GM21390 (cell line): ENCODE measurements around the gene CDV3.

Experiments used
- ATAC-seq: cut with Tn5 transposase; IDR thresholded peaks from one replicate; pipeline ENCODE4 v1.9.1; 2021; ENCODE audit not compliant: unreplicated experiment

The CDV3 gene

DNA sequence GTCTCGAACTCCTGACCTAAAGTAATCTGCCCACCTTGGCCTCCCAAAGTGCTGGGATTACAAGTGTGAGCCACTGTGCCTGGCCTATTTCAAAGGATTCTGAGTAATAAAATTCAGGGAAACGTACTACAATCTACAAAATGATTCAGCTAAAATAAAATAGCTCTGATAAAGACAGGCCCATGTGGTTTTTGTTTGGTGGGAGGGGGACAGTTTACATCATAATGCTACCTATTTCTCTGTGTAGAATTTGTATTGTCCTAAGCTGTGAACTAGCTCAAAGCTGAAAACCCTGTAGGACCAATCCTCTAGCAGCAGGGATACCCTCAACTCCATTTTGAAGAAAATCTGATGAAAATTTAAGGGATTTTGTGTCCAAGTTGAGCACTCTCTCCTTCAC lies 25.8 kb downstream of the CDV3 start:
- ATAC-seq: no peak

DNA sequence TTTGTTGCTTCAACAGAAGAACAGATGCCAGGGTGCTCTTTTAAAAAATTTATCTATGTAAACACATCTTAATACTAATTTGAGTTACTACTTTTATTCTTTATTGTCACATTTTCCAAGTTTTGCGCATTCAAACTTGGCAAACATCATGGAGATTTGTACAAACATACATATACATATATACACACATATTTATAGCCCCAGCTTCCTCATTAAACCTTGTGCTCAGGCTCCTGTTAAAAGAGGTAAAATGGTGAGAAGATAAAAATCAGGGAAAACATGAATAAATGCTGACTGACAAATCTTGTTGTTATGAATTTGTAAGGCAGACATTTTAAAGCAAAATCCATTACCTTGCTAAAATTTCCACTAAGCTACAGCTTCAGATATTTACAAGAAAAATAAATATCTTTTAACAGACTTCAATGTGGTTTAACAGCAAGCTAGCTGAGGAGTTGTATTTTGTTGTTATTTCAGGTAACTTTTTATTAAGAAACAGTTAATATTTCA lies 27.1 kb downstream of the CDV3 start:
- no peak for ATAC-seq

DNA sequence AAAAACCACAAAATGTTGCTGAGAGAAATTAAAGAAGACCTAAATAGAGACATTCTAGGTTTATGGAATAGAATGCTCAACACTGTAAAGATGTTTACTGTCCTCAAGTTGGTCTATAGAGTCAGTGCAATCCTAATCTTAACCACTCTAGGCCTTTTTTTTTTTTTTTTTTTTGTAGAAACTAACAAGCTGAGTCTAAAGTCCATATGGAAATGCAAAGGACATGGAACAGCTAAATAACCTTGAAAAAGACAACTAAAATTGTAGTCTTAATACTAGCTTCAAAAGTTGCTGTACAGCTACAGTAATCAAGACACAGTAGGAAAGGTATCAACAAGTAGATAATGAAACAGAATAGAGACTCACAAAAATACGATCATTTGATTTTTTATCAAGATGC lies 32.9 kb downstream of the CDV3 start:
- no peak for ATAC-seq

DNA sequence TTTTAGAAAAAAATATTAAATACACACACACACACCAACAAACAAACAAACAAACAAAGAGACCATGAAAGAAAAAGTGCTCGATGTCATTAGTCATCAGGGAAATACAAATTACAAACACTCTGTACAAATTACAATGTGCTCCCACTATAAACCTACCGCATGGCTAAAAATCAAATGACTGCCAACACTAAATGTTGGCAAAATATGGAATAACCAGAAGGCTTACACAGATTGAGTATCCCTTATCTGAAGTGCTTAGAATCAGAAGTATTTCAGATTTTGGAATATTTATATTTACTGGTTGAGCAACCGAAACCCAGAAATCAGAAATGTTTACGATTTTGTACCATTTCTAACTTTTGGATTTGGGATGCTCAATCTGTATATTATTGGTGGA lies 33.4 kb downstream of the CDV3 start:
- ATAC-seq: no peak

DNA sequence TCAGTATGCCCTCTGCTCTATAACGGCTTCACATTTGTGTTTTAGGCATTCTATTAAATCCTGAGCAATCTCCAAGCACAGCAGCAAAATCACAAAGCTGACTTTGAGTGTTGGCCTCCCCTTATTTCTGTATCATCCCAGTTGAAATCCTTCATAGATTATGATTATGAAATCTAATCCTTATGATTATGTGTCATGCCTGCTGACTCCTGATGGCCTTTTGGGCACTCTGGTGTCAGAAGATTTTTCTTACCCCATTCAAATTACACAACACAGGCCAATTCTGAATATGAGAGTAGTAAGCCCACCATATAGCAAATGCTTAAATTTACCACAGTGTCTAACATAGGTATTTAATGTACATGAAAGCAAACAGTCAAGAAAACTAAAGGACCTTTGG lies 34.3 kb downstream of the CDV3 start:
- no peak for ATAC-seq

DNA sequence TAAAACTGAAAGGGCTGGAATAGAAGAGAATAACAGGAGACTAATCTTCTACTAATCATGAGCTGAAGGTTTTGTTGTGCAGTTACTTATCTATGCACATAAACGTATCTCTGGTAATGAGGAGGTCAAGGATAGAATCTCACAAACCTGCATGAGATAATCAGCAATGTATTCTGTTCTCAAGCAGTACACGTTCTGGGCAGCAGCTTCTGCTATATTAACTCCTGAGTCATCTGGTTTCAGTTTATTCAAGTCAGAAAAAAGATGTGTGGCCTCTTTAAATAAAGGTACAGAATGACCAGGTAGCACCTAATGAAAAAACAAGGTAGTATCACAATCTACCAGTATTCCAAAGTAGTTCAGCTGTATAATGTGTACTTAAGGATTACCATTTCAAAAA lies 34.9 kb downstream of the CDV3 start:
- ATAC-seq: no peak

DNA sequence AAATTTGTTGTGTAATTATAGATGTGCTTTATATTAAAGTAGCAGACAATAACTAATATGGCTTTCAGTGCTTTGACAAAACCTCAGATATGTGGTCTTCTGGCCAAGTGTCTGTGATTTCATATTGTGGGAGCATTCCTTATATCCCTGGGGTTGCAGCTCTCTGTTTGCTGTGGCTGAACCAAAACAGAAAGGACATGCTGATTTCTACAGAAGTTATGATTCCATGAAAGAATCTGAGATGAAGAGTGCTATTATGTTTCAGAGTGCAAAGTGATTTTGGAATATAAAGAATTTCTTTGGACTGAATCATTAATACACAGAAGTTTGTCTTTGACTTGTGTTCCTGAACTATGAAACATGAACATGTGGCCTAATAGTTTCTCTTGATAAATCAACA lies 36.5 kb downstream of the CDV3 start:
- no peak for ATAC-seq

DNA sequence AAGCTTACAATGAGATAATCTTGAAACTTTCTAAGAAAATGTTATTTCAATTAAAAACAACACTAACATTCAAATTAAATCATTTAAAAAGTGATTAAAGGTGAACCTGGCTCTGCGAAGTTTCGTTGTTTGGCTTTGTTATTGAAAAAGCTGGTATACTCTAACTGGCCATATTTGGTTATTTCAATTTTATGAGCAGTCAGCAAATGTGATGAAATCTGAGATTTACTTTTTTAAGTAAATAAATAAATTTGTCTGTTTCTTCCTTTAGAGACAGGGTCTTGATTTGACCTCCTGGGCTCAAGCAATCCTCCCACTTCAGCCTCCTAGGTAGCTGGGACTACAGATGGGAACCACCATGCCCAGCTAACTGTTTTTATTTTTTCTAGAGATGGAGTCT lies 38.0 kb downstream of the CDV3 start:
- ATAC-seq: no peak

DNA sequence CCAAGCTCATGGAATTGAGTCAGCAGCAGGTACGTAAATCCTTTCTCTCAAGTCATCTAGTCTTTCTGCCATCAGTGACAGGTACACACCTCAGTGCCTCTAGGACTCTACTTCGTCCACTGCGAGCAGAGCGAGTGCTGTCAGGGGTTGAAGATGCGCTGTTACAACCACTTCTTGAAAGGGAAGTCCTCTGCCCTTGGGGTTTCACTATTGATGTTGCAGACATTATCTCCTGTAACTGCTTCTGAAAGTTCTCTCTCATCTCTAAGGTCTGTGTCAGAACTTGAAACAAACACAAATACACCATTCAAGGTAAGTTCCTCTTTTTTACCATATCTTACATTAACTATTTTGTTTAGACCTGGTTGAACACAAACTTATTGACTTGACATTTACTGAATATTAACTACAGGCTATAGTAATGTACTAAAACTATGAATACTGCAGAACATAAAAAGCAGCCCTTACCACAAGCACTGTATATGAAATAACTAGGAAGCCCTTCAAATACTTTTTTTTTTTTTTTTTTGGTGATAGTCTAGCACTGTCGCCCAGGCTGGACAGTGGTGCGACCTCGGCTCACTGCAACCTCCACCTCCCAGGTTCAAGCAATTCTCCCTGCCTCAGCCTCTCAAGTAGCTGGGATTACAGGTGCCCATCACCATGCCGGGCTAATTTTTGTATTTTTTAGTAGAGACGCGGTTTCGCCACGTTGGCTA lies 46.7 kb downstream of the CDV3 start:
- peak; percentile 99 for ATAC-seq

DNA sequence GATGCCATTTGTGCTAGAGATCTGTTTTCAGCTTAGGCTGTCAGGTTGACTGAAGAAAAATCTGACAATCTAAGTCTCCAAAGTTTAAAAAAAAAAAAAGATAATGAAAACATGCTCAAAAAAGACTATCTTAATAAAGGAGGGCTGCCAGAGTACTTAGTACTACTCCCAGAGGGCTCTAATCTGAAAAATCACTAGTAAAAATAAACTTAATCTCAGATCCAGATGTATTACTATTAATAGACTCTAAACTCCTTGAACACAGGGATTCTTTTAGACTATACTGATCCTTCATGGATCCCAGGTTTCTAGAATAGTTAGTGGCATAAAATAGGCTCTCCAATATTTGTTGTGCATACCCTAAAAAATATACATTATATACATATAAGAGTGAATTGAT lies 54.3 kb downstream of the CDV3 start:
- no peak for ATAC-seq

DNA sequence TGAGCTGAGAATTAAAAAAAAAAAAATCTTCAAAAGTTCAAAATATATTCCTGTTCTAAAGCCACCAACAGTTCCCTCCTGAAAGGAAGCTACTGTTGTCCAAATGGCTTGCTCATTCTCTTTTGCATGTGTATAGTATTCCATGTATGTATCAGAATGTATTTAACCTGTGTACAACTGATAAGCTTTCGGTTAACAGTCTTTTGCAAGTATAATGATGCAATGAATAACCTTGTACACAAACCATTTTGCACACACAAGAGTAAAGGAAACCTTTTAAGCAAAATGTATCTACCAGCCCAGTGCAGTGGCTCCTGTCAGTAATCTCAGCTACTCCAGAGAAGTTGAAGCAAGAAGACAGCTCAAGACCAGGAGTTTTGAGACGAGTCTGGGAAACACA lies 55.7 kb downstream of the CDV3 start:
- ATAC-seq: no peak

DNA sequence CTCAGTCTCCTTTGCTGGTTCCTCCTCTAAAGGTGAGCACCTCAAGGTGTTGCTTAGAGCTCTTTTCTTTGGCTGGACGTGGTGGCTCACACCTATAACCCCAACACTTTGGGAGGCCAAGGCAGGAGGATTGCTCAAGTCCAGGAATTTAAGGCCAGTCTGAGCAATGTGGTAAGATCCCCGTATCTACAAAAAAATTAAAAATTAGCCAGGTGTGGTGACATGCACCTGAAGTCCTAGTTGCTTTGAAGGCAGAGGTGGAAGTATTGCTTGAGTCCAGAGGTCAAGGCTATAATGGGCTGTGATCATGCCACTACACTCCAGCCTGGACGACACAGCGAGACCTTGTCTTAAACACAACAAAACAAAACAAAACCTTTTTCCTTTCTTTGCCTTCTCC lies 60.0 kb downstream of the CDV3 start:
- no peak for ATAC-seq
